GM10266 (cell line): Measurements from ENCODE around the gene TBC1D1.
"Not testable (repeated sequence)": the region's sequence is repeated elsewhere in the genome, so short reads cannot be mapped to it uniquely, and the experiment has no call there.

Experiments used
- DNase-seq: peaks from one replicate; pipeline ENCODE4 v3.0.0; 2012; ENCODE audit errors: extremely low spot score
- CTCF ChIP-seq: IDR thresholded peaks from 2 replicates; pipeline ENCODE4 v1.5.1; 2012; ENCODE audit warnings: mild to moderate bottlenecking, low read depth; ENCODE audit not compliant: control insufficient read depth, insufficient read depth; ENCODE audit errors: missing control alignments

TBC1D1 gene

GRCh38 chr4:38013461-38014366 is 122.8 kb downstream of the TBC1D1 start:
- TF ChIP-seq CTCF, result no peak

GRCh38 chr4:38014421-38014852 is 123.6 kb downstream of the TBC1D1 start:
- no peak for TF ChIP-seq CTCF
- no peak for DNase-seq

More at GRCh38 chr4:38013461-38014366, 122.8 kb downstream of the TBC1D1 start:
- no peak for DNase-seq

- no peak for TF ChIP-seq CTCF
- no peak for DNase-seq
These were observed 125.1 kb downstream of the TBC1D1 start for GRCh38 chr4:38015886-38016515.

GRCh38 chr4:38016698-38017097 is 125.8 kb downstream of the TBC1D1 start:
- no peak for DNase-seq
- no peak for TF ChIP-seq CTCF

- no peak for TF ChIP-seq CTCF
- no peak for DNase-seq
These were observed 126.7 kb downstream of the TBC1D1 start for GRCh38 chr4:38017609-38018008.

- no peak for TF ChIP-seq CTCF
- no peak for DNase-seq
These were observed 129.5 kb downstream of the TBC1D1 start for GRCh38 chr4:38020386-38020785.

- DNase-seq, result not testable (repeated sequence)
These were observed 130.1 kb downstream of the TBC1D1 start for GRCh38 chr4:38020961-38021360.
